GM10248 (cell line): Measurements from ENCODE around the gene MTURN.

ENCODE experiments used
- CTCF ChIA-PET: fragments of 300-600 bp; sonication (Branson Sonifier 250); formaldehyde crosslinking; extraction: SDS; loops from one replicate; lab custom pipeline; 2021; ENCODE audit warnings: antibody characterized with exemption; lab: Yijun Ruan, JAX
- POLR2A ChIA-PET: fragments of 350-650 bp; sonication (Branson Sonifier 250); formaldehyde crosslinking; extraction: SDS; loops from one replicate; lab custom pipeline; 2020; ENCODE audit warnings: antibody characterized with exemption; lab: Yijun Ruan, JAX
- DNase-seq: peaks from one replicate; pipeline ENCODE4 v3.0.0; 2012; ENCODE audit errors: extremely low spot score
- CTCF ChIP-seq: IDR thresholded peaks from 2 replicates; pipeline ENCODE4 v1.5.1; 2012; ENCODE audit warnings: mild to moderate bottlenecking, low read depth; ENCODE audit errors: extremely low read depth, missing control alignments, control extremely low read depth

MTURN gene

DNA sequence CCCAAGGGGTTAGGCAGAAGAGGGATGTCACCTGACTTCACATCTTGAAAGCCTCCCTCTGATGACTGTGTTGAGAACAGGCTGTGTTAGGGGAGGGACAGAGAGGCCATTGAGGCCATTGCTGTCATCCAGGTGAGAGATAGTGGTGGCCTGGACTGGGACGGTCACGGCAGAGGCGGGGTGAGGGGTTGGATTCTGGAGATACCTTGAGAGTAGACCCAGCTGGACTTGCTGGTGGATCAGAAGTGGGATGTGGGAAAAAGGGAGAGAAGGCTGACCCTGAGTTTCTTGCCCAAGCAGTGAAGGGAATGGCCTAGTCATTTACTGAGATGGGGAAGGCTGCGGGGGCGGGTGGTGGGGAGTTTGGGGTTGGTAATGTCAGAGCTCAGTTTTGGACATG lies 13.6 kb downstream of the MTURN start:
- no peak for DNase-seq
- no peak for TF ChIP-seq CTCF
- POLR2A ChIA-PET, result no interaction called here
- CTCF ChIA-PET, result interaction anchor here (0.8 to 1.1 kb wide), 3 partner anchors 9 to 16 kb away, joined by 3 read pairs; partner anchors contain the start of gene MTURN

DNA sequence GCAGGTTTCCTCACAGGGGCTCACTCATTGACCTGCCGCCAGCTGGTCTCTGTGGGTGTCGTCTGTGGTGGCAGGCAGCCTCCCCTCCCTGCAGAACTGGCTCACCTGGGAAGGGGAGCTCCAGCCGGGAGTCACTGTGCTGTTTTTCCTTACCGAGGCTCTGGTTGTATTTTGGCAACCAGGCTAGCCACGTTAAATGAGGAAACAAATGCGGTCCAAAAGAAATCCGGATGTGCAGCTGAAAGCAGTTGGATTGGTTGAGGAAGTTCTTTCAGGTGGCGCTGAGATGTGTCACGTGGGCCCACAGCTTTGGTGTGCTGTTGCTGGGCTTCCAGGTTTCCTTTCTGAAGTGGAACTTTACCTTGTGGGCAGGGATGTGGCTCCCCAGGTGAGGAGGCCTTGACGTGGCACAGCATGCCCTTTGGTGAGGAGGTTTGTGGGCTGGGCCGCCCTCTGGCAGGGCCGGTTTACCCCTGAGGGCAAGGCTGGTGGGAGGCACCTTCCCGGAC lies 14.2 kb downstream of the MTURN start:
- CTCF ChIA-PET, result interaction anchor here (0.8 to 1.1 kb wide), 3 partner anchors 9 to 16 kb away, joined by 3 read pairs; partner anchors contain the start of gene MTURN
- no peak for TF ChIP-seq CTCF
- POLR2A ChIA-PET, result no interaction called here
- no peak for DNase-seq

GRCh38 chr7:30149640-30150272 lies 15.0 kb downstream of the MTURN start:
- DNase-seq, result no peak
- ChIA-PET POLR2A (no interaction called here), CTCF (interaction anchor here (1.0 to 1.1 kb wide), 2 partner anchors 15 kb away, joined by 3 read pairs; partner anchors contain the start of gene MTURN)
- TF ChIP-seq CTCF, result no peak

DNA sequence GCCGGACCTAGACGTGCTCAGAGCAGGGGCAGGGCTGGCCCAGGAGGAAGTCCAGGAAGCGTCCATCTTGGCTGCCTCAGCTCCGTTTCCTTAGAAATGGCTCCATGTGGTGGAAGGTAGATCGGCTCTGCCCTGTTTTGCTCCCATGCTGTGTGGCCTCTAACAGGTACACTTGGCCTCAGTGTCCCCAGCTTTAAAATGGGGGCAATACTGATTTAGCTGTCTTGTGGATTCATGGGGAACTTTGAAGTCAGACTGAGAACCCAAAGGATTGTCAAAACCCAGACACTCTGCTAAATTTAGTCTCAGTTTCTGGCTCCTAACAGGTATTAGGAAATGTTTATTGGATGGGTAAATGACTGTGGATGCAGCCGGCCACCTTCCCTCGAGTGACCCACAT lies 15.9 kb downstream of the MTURN start:
- CTCF ChIA-PET, result interaction anchor here (1.3 kb wide), 1 partner anchor 12 kb away, joined by 4 read pairs; no protein-coding TSS in a partner anchor
- POLR2A ChIA-PET, result no interaction called here

DNA sequence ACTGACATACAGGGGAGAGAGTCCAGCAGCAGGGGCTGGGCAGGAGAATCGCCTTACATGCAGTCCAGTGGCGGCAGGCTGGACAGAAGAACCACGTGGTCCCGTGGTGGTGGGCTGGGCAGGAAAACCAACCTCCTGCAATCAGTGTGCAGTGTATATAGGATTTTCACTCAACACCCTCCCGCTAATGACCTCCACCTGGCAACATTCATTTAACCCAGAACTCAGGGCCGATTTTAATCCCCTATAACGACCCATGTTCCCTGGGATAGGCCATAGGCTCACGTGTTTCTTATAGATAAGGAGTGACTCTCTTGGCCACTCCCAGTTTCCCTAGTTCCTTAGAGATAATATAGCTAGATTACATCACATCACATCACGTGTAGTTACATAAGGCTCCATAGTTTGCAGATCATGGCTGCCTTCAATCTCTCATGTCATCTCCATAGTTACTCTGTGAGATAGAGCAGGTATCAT lies 19.4 kb downstream of the MTURN start:
- no peak for DNase-seq
- no peak for TF ChIP-seq CTCF
- ChIA-PET CTCF (interaction anchor here (1.1 to 2.0 kb wide), 3 partner anchors 8 to 13 kb away, joined by 3 to 6 read pairs (median 5); no protein-coding TSS in a partner anchor), POLR2A (no interaction called here)

More for the DNA sequence above, 15.9 kb downstream of the MTURN start:
- no peak for DNase-seq
- TF ChIP-seq CTCF, result no peak

GRCh38 chr7:30155481-30155880 lies 20.7 kb downstream of the MTURN start:
- POLR2A ChIA-PET, result no interaction called here
- CTCF ChIA-PET, result interaction anchor here (1.9 to 2.0 kb wide), 2 partner anchors 9 kb away, joined by 5 to 6 read pairs; no protein-coding TSS in a partner anchor
- no peak for DNase-seq
- TF ChIP-seq CTCF, result no peak
